HL-60 (cell line): ENCODE data around the gene USP5.

ENCODE experiments used
- GABPA ChIP-seq: IDR thresholded peaks from 2 replicates; pipeline ENCODE4 v1.6.1; 2012; ENCODE audit warnings: low read depth
- POLR2AphosphoS5 ChIP-seq: IDR thresholded peaks from 2 replicates; pipeline ENCODE4 v1.6.1; 2012; ENCODE audit warnings: low read depth
- SPI1 ChIP-seq: IDR thresholded peaks from 2 replicates; pipeline ENCODE4 v1.6.1; 2012; ENCODE audit warnings: low read depth, mild to moderate bottlenecking, borderline replicate concordance
- TF ChIP-seq, protein P1 (sequence below): IDR thresholded peaks from 2 replicates; pipeline ENCODE4 v1.6.1; 2012; ENCODE audit warnings: low read depth; ENCODE audit not compliant: insufficient replicate concordance
- TF ChIP-seq, protein P2 (sequence below): IDR thresholded peaks from one replicate; pipeline ENCODE4 v1.5.1; 2011; ENCODE audit warnings: low read length, control low read depth, inconsistent platforms; ENCODE audit not compliant: insufficient read depth

DNA sequence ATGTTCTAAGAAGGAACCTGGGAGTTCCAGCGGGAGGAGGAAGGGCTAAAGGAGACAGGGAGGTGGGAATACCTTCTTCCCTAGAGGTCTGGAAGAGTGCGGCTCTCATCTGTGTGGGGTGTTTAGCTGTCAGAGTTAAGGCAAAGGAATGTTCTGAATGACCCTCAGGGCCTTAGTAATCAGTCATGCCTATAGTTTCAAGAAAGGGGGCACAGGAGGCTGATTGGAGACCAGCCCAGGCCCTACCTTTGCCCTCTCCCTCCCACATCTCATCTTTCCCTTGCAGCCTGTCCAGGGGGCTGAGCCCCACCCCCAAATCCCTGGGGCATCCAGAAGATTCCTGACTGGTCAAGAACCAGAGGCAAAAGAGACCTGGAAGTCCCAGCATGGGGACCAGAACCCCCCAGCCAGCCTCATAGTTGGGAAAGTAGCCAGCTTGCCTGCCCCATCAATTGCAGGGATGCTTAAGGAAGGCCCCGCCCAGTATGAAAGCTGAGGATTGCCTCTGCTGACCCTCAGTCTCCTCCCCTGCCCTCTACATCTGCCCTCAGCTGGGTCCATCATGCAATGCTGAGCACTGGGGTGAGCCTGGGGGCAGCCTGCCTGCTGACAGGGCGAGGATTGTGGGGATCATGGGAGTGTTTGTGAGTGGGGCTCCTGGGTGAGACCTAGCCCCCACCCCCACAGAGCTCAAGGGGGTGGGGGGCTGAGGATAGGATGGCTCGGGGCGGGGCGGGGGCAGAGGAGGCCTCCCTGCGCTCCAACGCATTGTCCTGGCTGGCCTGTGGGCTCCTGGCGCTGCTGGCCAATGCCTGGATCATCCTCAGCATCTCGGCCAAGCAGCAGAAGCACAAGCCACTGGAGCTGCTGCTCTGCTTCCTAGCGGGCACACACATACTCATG is 28.5 kb upstream of the USP5 start:
- TF ChIP-seq, protein P1, sequence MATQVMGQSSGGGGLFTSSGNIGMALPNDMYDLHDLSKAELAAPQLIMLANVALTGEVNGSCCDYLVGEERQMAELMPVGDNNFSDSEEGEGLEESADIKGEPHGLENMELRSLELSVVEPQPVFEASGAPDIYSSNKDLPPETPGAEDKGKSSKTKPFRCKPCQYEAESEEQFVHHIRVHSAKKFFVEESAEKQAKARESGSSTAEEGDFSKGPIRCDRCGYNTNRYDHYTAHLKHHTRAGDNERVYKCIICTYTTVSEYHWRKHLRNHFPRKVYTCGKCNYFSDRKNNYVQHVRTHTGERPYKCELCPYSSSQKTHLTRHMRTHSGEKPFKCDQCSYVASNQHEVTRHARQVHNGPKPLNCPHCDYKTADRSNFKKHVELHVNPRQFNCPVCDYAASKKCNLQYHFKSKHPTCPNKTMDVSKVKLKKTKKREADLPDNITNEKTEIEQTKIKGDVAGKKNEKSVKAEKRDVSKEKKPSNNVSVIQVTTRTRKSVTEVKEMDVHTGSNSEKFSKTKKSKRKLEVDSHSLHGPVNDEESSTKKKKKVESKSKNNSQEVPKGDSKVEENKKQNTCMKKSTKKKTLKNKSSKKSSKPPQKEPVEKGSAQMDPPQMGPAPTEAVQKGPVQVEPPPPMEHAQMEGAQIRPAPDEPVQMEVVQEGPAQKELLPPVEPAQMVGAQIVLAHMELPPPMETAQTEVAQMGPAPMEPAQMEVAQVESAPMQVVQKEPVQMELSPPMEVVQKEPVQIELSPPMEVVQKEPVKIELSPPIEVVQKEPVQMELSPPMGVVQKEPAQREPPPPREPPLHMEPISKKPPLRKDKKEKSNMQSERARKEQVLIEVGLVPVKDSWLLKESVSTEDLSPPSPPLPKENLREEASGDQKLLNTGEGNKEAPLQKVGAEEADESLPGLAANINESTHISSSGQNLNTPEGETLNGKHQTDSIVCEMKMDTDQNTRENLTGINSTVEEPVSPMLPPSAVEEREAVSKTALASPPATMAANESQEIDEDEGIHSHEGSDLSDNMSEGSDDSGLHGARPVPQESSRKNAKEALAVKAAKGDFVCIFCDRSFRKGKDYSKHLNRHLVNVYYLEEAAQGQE, result no peak
- TF ChIP-seq, protein P2, sequence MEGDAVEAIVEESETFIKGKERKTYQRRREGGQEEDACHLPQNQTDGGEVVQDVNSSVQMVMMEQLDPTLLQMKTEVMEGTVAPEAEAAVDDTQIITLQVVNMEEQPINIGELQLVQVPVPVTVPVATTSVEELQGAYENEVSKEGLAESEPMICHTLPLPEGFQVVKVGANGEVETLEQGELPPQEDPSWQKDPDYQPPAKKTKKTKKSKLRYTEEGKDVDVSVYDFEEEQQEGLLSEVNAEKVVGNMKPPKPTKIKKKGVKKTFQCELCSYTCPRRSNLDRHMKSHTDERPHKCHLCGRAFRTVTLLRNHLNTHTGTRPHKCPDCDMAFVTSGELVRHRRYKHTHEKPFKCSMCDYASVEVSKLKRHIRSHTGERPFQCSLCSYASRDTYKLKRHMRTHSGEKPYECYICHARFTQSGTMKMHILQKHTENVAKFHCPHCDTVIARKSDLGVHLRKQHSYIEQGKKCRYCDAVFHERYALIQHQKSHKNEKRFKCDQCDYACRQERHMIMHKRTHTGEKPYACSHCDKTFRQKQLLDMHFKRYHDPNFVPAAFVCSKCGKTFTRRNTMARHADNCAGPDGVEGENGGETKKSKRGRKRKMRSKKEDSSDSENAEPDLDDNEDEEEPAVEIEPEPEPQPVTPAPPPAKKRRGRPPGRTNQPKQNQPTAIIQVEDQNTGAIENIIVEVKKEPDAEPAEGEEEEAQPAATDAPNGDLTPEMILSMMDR, result no peak
- TF ChIP-seq POLR2AphosphoS5 (no peak), GABPA (no peak), SPI1 (no peak)
